Stimulated activated naive CD4-positive, alpha-beta T cell (primary cell): ENCODE measurements around the gene MGAT5B.
"Not testable (repeated sequence)": the region's sequence is repeated elsewhere in the genome, so short reads cannot be mapped to it uniquely, and the experiment has no call there.

ENCODE experiments used
- DNase-seq, 6 experiments: peaks; one replicate each; lab custom pipeline; 2025; lab: John Stamatoyannopoulos, UW

Gene MGAT5B

DNA sequence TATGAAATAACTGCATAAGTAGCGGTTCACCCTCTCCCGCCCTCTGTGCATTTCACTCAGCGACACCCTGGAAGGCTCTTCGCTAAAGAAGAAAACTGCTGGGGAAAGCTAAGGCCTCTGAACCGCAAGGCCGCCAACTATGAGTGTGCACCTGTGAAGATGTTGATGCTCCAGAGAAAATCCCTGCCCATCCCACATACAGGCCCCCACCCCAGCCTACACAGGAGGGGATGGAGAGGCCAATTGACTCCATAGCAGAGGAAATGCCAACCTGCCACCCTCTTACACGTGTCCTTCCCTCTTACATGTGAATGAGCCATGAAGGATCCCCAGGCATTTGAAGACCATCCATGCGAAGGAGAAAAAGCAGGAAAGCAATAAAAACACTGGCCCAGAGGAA is 104.8 kb downstream of the MGAT5B start:
- no peak for DNase-seq

DNA sequence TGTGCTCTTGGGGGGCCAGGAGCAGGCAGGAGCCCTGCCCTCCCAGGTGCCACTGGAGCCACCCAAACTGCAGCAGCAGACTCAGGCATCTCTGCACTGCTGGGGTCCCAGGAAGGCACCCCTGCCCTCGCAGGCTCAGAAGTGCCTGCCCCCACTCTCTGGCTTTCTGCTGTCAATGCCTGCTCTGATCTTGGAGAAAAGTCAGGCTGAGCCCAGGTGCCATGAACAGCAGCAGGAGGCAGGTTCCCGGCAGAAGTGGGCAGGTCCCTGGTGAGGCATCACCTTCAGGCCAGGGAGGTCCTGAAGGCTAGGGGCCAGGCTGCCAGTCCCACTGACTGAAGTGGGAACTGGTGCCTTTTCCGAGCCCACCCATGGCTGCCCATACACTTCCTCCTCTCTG is 106.5 kb downstream of the MGAT5B start:
- DNase-seq = no peak

DNA sequence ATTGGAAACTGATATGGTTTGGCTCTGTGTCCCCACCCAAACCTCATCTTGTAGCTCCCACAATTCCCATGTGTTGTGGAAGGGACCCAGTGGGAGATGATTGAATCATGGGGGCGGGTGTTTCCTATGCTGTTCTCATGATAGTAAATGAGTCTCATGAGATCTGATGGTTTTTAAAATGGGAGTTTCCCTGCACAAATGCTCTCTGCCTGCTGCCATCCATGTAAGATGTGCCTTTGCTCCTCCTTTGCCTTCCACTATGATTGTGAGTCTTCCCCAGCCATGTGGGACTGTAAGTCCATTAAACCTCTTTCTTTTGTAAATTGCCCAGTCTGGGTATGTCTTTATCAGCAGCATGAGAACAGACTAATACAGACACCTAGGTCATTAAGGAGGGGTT is 109.8 kb downstream of the MGAT5B start:
- not testable (repeated sequence) for DNase-seq

DNA sequence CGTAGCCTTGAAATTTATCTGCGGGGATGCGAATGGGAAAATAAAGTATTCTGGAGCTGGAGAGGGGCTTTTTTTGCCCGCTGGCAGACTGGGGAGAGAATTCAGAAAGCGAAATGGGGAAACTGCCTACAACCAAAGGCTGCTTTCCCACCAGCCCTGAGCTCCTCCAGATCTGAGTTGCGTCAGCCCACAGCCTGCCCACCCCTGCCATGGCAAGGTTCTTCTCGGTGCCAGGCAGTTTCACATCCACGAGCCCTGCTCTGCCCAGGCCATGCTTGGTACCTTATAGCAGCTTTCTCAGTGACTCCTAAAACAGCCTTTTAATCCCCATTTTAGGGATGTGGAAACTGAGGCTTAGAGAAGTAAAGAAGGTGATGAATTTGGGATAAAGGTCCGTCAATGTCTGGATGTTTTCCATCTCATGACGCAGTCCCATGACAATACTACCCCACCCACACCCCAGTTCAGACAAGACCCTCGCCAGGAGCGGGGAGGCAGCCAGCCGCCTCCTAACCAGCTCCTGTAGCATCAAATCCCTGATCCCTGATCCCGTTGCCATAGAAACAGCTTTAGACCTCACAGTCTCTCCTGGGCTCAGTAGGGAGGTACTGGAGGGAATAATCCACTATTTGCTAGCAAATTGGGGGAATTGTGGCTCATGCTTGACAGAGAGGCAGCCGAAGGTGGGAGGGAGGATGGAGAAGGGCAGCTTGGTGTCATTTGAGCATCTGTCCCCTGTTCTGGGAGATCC is 113.5 kb downstream of the MGAT5B start:
- no peak for DNase-seq

DNA sequence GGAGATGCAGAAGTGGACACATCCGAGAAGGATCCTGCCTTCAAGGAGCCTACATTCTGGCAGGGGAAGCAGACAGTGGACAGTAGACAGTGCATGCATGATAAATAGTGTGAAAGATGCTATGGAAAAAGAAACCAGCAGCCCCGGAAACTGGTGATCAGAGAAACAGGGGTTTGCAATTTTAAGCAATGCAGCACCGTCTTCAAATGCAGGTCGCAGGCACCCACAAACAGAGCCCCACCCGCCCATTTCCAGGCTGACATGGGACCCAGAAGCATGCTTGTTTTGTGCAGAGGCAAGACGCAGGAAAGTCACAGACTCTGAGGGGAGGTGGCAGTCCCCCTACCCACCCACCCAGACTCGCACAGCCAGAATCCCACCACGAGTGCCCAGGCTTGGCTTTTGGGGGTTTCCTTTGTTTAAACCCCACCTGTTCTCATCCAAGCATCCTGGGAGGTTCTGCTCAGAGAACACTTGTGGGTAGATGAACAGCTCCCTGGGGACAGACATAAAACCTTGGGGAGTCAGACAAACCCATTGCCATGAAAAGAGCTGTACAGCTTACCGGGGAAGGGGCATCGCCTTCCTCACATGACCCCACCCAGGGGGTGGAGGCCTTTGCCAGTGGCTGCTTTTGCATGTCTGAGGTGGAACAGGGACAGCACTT is 114.3 kb downstream of the MGAT5B start:
- peak in 3 of 6 experiments; percentile 22 to 62 (median 61) for DNase-seq

DNA sequence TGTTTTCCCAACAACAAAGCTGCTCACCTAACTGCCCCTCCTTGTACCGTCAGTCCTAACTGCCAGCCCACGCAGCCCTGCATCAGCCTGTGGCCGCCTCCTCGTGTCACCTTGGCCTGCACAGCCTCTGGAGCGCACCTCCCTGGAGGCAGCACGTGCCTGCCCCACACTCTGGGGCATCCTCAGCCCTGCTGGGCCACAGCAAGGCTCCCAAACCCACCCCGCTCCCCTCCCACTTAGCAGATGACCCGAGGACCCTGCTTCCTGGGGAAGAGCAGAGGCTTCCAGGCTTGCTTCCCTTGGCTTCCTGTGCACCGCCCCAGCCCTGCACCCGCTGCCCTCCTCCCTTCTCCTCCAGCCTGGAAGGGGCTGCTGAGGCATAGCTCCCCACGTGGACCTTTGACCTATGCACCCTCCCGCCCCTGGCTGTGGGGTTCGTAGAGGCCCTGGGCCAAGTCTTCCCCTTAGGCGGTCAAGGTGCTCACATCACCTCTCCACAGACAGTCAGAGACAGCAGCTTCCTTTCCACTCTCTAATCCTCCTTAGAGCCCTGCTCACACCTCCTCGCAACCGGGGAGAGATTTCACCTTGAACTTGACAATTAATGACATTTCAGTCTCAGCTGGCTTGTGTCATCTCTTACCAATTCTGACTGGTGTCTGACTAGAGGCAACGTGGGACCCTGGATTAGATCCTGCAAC is 115.0 kb downstream of the MGAT5B start:
- DNase-seq = peak in 1 of 6 experiments; percentile 32

DNA sequence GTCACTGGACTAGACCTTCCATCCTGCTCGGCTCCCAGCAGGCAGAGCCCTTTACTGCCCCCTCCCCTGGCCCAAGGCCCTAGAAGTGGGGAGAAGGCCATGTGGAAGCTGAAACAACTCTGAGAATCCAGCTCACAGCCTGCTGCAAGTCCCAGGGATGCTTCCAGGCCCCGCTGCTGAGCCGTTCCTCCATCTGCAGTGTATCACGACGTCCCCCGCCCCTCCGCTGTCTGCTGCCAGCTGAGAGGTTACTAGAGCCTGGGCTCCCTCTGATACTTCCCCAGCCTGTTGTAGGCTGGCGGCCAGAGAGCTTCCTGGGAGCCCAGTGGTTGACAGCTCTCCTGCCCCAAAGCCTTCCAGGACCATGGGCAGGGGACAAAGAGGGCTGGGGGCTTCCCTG is 118.2 kb downstream of the MGAT5B start:
- no peak for DNase-seq

DNA sequence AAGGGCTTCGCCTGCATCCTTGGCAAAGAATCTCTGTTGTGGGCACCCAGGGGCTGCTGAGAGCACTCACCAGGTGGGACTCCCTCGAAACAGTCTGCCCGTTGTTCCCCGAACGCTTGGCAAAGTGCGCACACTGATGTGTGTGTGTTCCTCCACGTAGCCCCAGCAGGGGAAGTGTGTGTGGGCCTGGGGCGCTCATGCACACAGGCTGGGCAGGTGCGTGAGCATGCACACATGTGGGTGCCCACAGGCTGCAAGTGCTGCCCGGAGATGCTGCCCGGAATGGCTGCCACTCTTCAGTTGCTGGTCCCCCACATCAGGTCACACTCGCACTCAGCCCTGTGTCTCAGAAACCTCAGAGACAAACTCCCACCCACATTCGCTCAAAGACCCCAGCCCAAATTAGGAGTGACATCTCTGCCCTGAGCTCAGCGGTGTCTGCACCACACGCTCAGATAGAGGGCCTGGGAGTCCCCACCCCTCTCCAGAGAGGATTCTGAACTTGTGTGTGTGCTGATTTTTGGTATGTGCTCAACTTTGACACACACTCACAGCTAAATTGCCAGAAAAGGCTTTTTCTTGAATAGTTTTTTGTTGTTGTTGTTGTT is 119.4 kb downstream of the MGAT5B start:
- no peak for DNase-seq

DNA sequence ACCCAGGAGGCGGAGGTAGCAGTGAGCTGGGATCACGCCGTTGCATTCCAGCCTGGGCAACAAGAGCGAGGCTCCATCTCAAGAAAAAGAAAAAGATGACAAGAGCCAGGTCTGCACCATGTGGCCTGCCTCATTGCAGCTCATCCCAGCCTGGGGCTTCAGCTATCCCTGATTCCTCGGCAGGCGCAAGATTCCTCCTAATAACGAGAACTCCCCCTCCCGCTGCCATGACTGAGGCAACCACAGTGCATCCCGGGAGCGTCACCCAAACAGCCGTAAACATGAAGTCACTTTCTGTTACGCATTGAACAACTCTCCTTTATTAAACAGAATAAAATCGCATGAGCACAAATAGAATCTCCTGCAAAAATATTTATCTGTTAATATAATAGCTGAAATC is 120.6 kb downstream of the MGAT5B start:
- no peak for DNase-seq

DNA sequence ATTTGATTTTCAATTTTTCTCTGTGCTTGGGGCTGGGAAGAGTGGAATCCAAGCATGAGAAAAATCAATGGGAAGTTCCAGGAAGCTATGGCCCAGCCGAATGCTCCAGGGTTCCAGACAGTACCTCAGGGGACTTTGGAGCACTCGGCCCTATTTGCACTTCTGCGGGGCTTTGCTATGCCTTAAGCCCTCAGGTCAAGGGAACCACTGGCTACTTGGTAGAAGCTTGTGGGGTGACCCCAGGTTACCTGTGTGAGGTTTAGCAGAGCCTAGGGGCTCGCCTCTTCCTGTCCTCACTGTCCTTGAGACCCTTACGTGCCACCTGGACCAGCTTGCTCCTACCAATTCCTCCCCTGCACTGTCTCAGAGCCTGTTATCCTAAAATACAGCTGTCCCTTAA is 121.3 kb downstream of the MGAT5B start:
- no peak for DNase-seq

DNA sequence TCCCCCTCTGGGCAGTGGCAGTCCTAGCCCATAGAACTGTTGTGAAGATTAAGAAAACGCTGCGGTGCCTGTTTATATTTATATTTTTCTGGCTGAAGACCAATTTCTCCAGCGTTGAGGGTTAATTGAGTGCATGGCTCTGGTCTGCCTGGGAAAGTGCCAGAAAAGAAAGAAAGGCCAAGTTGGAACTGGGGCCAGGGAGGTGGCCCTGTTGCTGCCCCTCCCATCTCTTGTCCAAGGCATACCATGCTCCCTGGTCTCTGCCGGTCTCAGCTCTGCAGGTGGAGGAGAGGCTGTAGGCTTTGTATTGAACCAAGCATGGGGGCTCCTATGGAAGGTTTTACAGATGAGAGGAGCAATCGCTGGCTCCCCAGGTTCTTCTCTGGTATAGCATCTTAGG is 124.7 kb downstream of the MGAT5B start:
- DNase-seq = no peak

DNA sequence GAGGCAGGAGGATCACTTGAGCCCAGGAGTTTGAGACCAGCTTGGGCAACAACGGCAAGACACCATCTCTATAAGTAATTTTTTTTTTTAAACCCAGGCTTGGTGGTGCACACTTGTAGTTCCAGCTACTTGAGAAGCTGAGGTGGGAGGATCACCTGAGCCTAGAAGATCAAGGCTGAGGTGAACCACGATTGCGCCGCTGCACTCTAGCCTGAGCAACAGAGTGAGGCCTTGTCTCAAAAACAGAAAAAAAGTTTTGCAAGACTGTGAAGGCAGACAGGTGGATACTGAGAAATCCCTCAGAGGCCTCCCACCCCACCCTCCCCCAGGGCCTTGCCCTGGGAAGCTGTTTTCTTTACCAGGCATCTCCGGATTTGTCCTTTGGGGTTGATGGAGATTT is 125.4 kb downstream of the MGAT5B start:
- peak in 2 of 6 experiments; percentile 27 to 28 for DNase-seq

DNA sequence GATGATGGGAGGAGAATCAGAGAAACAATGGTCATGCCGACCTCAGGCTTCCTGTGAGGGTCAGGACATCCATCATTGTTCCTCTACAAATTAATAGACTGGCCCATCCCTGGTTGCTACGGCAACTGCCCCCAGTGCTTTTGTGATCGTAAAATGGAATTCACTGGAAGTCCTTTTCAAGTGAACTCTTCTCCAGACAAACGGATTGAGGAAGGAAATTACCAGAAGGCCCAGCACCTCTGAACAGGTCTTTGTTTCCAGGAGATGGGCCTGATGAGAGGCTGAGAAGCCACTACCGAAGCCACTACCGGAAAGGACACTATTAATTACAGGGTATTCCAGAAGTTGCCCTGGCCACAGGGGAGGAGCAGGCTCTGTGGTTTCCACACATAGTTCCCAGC is 126.0 kb downstream of the MGAT5B start:
- DNase-seq = no peak

DNA sequence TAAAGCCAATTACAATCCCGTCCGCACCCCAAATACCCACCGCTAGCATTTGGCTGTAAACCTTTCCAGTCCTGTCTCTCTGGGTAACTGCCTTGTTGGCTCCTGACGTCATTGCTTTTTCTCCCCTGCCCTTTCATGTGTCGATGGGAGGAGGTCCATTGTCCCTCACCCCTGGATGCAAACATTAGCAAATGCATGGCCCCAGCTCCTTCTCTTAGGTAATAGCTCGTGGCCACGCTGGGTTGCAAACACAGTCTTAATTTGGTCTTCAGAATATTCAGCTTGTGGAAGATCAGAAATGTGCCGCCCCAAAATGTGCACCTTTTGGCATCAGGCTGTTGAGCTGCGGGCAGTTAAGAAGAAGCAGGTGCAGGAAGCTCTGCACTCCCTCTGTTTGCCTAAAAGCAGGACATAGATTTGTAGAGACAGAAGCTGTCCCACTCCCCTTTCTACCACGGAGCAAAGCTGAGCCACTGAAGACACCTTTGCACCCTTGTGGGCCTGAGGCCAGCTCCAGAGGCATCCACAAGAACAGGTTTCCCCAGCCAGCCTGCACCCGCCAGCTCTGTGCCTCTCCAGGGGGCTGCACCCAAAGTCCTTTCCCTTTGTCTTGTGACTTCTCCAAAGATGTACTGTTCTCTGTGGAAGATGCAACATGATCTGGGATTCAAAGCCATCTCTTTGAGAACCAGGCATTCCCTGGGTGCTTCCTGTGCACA is 127.3 kb downstream of the MGAT5B start:
- DNase-seq = peak in 2 of 6 experiments; percentile 26 to 29

DNA sequence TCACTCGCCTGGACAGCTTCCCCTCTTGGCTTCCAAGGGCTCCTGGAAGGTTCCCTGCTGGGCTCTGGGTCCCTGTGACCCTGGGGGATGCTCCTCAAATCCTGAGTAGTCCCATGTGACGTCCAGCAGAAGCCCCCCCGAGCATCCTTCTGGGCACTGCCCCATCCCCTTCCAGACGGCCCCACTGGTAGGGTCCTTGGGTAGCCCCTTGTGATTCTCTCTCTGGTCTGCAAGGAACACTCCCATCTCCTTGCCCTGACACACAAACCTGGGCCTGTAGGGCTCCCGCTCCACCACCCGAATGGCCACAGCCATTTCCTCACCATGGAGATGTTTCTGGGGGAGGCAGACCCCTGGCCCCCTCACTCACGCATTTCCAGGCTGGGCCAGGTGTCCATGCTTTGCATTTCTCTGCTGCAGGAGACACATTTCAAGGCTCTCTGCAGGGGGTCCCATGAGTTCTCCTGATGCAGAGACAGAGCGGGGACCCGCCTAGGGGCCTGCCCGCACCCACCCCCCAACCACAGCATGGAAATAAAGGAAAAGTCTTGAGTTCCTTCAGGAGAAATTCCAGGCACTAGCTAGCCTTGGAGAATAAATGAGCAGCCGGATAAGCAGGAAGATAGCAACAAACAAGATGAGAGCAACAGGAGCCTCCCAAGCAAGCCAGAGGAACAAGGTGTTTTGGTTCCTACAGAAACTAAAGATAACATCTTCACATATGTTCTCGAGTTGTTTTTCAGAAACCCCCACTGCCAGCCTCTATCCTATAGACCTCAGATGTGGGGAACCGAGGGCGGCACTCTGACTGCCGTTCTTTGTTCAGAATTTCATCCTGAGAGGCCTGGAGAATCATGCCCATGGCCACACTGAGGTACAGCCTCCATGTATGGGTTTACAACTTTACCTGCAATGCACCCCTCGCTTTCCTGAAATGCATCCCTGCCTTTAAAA is 128.8 kb downstream of the MGAT5B start:
- peak in 2 of 6 experiments; percentile 32 to 39 for DNase-seq

DNA sequence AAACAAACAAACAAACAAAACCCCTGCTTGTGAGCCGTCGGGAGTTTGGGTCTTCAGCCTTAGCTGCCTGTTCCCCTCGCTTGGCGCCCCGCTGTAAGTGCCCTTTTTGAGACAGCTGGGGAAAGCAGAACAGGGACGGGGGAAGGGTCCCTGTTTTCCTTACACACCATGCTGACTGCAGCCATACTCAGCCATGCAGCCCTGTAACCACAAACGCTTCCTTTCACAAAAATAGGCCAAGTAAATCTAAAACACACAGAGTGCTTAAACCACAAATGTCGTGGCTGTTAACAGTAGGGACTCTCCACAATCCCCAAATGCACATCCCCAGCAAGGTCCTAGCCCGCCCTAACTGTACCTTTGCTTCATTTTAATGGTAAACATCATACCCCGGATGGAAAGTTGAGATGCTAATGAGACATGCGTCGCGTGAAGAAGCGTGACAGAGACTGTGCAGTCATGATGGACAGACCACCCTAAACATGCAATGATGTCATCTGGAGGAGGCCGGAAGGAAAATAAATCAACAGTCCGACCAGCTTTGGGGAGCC is 129.9 kb downstream of the MGAT5B start:
- peak in 5 of 6 experiments; percentile 27 to 86 (median 75) for DNase-seq

DNA sequence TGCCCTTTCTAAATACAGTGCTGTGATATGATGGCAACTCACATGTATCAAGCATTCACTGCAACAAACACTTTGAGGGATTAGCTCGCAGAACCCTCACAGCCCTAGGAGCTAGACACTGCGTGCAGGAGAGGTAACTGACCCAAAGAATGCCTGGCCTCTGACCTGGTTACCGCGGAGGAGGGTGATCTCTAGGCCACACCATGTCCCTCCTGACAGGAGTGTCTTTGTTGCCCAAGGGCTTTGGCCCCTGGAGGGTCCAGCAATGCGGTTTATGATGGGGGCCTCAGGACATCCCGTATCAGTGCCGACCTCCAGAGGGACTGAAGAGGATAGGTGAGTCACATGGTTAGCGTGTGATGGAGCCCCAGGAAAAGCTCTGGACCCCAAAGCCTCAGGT is 130.6 kb downstream of the MGAT5B start:
- no peak for DNase-seq
